GM19240 (cell line): Measurements from ENCODE around the gene DENND1A.
"Not testable (repeated sequence)": the region's sequence is repeated elsewhere in the genome, so short reads cannot be mapped to it uniquely, and the experiment has no call there.

Experiments
- DNase-seq: peaks from one replicate; pipeline ENCODE4 v3.0.0; 2011; ENCODE audit warnings: low spot score; ENCODE audit not compliant: insufficient read length

Gene DENND1A

GRCh38 chr9:123947326-123947725 lies 17.4 kb upstream of the DENND1A start:
- DNase-seq, result no peak

DNA sequence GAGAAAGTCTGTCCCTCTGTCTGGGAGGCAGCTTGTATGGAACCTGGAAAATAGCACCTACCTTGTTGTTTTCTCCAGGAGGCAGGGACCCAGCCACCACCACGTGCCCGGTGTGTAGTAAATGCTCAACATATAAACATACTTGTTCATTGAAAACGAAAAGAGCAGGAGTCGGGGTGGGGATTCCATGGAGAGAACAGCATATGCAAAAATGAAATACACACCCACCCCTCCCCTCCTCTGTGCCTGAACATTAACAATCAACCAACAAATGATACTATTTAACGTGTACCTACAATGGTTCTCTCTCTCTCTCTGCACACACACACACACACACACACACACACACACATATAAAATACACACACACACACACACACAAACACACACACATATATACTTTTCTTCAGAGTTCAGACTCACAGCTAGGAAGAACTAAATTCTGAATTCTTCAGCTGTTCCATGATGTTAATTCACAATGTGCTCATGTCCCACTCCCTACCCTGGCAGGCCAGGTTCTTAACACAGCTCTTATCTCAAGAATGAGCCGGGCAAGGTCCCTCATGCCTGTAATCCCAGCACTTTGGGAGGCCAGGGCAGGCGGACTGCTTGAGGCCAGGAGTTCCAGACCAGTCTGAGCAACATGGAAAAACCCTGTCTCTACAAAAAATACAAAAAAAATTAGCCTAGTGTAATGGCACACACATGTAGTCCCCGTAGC lies 16.3 kb upstream of the DENND1A start:
- no peak for DNase-seq

DNA sequence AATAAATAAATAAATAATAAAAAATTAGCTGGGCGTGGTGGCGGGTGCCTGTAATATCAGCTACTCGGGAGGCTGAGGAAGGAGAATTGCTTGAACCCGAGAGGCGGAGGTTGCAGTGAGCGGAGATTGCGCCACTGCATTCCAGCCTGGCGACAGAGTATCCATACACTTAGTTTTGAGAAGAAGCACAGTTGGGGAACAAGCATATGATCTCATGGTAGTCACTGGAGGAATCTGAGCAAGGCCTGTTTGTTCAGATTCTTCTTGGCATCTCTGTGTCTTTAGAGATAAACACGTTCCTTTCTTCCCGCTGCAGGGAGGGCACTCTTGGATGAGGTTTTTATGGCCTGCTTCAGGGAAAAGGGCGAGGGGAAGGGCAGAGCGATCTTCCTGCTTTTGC lies 15.6 kb upstream of the DENND1A start:
- no peak for DNase-seq

GRCh38 chr9:123944464-123944863 lies 14.5 kb upstream of the DENND1A start:
- not testable (repeated sequence) for DNase-seq

GRCh38 chr9:123943671-123944070 lies 13.7 kb upstream of the DENND1A start:
- DNase-seq, result no peak

- no peak for DNase-seq
Observed at GRCh38 chr9:123942542-123942941, 12.6 kb upstream of the DENND1A start.

GRCh38 chr9:123941524-123942070 lies 11.7 kb upstream of the DENND1A start:
- no peak for DNase-seq

- no peak for DNase-seq
Observed at GRCh38 chr9:123940721-123941523, 11.0 kb upstream of the DENND1A start.

DNA sequence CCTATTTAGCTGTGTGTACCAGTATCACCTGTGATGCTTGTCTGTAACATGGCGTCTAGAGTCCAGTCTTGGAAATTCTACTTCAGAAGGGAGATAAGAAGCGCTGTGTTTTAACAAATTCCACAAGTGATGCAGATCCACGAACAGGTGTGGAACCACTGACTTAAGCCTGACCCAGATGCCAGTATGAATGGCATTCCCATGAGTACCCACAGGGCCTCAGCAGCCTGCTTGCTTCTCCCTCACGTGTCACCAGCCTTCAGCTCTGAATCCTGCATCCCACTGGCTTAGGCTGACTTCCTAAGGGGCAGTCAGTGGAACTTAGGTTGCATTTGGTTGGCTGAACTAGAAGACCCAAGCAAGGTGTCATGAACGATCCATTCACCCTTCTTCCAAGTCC lies 8.5 kb upstream of the DENND1A start:
- no peak for DNase-seq

- DNase-seq, result not testable (repeated sequence)
Observed at GRCh38 chr9:123936575-123936974, 6.6 kb upstream of the DENND1A start.

DNA sequence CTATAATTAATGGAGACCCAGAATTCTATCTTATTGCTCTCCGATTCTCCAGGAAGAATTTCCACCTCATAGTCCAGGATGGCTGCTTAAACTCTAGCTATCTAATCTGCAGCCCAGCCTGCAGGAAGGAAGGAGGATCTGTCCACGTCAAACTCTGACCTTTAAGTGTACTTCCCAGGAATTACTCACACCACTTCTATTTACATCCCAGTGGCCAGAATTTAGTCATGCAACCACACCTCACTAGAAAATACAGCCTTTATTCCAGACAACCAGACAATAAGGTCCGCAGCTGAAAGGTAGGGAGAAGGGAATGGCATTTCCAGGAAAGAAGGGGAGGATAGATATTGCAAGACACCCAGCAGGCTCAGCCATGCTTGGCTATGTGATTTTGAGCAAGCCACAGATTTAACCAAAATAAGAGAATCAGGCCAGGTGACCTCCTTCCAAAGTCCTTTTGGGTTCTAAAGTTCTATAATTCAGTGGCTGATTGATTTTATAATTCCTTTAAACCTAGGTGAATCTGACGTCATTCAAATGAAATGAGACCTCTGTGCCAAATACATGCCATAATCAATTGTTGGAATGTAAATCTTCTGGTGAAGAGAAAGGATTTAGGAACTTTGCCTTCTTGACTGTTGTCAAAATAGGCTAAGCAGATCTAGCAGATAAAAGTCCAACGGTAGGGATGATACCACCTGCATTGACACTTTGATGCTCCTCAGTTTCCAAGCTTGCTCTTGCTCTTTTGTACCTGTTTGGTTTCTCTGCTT lies 3.7 kb upstream of the DENND1A start:
- no peak for DNase-seq

GRCh38 chr9:123929177-123929869 lies 603 bp downstream of the DENND1A start:
- no peak for DNase-seq

- DNase-seq, result no peak
Observed at GRCh38 chr9:123928533-123929176, 1.3 kb downstream of the DENND1A start.

DNA sequence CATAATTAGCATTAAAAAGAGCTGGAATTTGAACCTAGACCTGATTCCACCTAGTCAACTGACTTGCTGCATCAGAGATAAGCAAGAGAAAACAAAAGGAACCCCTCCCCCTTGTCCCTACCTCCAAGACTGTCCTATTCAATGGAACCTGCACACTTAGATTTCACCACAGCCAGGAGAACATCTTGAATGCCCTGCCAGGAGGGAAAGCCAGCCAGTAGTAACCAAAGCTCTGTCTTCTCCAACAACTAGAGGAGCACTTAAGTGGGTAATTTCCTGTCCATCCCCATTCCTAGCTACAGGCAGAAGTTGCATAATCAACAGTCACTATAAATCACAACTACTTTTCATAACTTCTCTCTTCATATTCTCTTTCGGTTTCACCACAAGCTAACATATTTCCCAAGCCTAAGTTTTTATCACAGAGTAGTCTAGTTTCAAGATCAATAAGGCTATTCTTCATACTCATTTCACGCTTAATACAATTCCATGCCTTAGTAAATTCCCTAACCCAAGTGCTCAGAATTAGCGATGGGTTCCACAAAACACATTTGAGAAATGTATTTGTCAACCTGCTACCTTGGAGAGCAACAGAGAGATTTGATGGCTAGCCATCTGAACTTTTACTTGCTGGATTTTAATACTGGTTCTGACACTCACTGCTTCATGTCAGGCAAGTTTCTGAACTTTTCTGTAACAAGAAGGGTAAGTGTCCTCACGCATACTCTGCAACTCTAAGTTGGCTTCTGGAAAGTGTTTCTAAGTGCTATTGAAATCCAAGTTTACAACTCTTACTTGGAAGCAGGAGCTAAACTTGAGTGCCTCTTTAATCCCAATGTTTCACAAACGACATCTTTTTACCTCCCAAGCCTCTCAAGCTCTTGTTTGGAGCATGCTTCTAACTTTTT lies 2.0 kb downstream of the DENND1A start:
- no peak for DNase-seq

- no peak for DNase-seq
Observed at GRCh38 chr9:123926941-123927340, 3.0 kb downstream of the DENND1A start.

DNA sequence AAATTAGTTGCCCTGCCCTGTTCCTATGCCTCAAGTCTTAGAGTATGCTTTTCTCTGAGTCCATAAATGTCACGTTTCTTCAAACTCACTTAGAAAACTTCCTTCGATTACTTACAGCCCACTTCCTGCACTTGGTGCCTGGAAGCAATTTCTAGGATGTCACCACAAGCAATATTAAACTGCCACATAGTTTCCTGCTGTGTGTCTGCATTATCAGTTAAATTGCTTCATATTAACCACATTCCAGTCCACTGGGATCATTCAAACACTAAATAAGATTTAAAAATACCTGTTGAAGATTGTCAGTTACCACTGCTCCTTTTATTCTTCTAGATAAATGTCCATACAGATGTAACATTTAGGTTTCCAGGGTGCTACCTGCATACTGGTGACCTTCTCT lies 4.1 kb downstream of the DENND1A start:
- DNase-seq, result no peak

GRCh38 chr9:123925161-123925560 lies 4.8 kb downstream of the DENND1A start:
- no peak for DNase-seq

DNA sequence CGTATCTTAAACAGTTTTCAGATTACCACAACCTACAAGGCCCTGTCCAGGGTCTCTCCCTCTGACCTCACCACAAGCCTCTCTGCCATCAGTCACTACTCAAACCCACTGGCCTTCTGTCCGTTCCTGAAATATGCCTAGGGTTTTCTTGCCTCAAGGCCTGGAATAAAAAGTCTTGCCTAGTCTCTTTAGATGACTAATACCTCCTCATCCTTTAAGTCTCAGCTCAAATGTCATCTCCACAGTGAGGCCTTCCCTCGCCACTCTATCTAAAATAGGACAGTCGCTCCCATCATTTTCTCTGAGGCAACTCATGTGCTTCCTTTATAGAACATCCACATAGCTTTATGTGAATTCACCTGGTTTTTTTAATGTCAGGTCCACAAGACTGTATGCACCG lies 5.2 kb downstream of the DENND1A start:
- no peak for DNase-seq

- DNase-seq, result no peak
Observed at GRCh38 chr9:123923884-123924283, 6.0 kb downstream of the DENND1A start.

- DNase-seq, result no peak
Observed at GRCh38 chr9:123923377-123923776, 6.5 kb downstream of the DENND1A start.
